ENCODE measurements around the gene FOXD3.

- TF ChIP-seq CTCF (IDR thresholded peaks at IDR 0.05): no peak
- TF ChIP-seq EP300 (IDR thresholded peaks at IDR 0.05): no peak
Measured at GRCh38 chr1:63274371-63274770, 48.0 kb upstream of the FOXD3 start.

Data from stomach (tissue), 4 donors.